Measurements from ENCODE around the gene ZNF586.
"Not testable (repeated sequence)": the region's sequence is repeated elsewhere in the genome, so short reads cannot be mapped to it uniquely, and the experiment has no call there.

ZNF586 gene

DNA sequence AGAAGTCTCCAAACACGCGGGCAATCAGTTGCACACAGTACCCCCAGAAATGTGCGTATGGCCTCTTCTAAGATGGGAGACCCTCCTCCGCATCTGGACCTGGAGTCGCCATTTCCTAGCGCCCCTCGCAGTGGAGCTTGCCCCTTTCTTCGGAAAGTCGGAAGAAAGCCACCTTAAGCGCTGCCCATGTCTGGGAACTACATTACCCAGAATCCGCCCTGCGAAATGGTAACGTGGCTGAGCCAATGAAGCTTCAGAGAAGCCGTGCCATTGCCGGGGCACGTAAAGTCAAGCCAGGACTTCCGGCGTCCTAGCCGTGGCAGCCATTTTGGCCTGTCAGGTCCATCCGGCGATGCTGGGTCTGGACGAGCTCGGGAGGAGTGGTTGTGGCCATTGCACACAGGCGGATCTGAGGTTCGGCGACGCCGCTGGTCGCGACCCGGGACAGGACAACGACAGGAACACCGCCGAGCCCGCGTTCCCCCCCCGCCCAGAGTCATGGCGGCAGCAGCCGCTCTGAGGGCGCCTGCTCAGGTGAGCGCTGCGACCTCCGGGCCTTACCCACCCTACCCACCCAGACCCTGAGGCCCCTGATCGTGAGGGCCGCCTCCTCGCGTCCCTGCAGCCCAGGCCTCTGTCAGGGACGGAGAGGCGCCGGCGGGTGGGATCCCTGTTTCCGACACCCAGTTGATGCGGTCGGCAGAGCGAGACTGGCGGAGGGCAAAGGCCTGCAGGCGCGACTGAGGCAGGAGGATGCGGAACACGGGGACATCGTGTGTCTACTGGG is at the start of gene ZNF586:
TSS of gene ZNF586 (plus strand) at position 332 of the 787 bp plus-strand sequence. CDS start at position 499, 167 bp downstream.
- H3K27me3 ChIP-seq (ENCODE audit: control insufficient read depth in 1 of 2, insufficient read depth in 2 of 2, low read length in 2 of 2) = no peaks in the 10 kb centered on the region
- H3K9ac ChIP-seq (ENCODE audit: low read length in 2 of 2) = peak within 1 kb of the TSS; percentile 53 to 74
- no peak within 1 kb of the TSS for H3K27ac ChIP-seq (ENCODE audit: low read length)
- peaks cover 0 to 2% of the 10 kb centered on the region in 2 donors for H3K9me3 ChIP-seq (ENCODE audit: control insufficient read depth in 2 of 2, low read length in 2 of 2)
- peaks cover 6 to 11% of the 10 kb centered on the region in 2 donors for H3K36me3 ChIP-seq (ENCODE audit: control insufficient read depth in 2 of 2, insufficient read depth in 2 of 2, low read length in 2 of 2)
- H3K4me1 ChIP-seq (ENCODE audit: control insufficient read depth, insufficient read depth, low read length) = peaks cover 9% of the 10 kb centered on the region
- H3K4me3 ChIP-seq (ENCODE audit: low read length in 2 of 2) = peak within 1 kb of the TSS; percentile 64 to 88

GRCh38 chr19:57719901-57720519 is 49.5 kb upstream of the ZNF586 start:
- no peak overlapping the region for H3K9ac ChIP-seq (ENCODE audit: low read length in 2 of 2)
- no peaks in the 10 kb centered on the region for H3K27me3 ChIP-seq (ENCODE audit: control insufficient read depth in 1 of 2, insufficient read depth in 2 of 2, low read length in 2 of 2)
- H3K4me1 ChIP-seq (ENCODE audit: control insufficient read depth, insufficient read depth, low read length) = no peaks in the 10 kb centered on the region
- H3K36me3 ChIP-seq (ENCODE audit: control insufficient read depth in 2 of 2, insufficient read depth in 2 of 2, low read length in 2 of 2) = peaks cover 37 to 41% of the 10 kb centered on the region in 2 donors
- no peak overlapping the region for H3K27ac ChIP-seq (ENCODE audit: low read length)
- H3K9me3 ChIP-seq (ENCODE audit: control insufficient read depth in 2 of 2, low read length in 2 of 2) = peaks cover 16 to 51% of the 10 kb centered on the region in 2 donors
- H3K4me3 ChIP-seq (ENCODE audit: low read length in 2 of 2) = no peak overlapping the region

GRCh38 chr19:57720878-57721277 is 48.6 kb upstream of the ZNF586 start:
- H3K4me1 ChIP-seq (ENCODE audit: control insufficient read depth, insufficient read depth, low read length) = no peaks in the 10 kb centered on the region
- no peak overlapping the region for H3K27ac ChIP-seq (ENCODE audit: low read length)
- no peak overlapping the region for H3K4me3 ChIP-seq (ENCODE audit: low read length in 2 of 2)
- H3K36me3 ChIP-seq (ENCODE audit: control insufficient read depth in 2 of 2, insufficient read depth in 2 of 2, low read length in 2 of 2) = peaks cover 37 to 41% of the 10 kb centered on the region in 2 donors
- H3K9me3 ChIP-seq (ENCODE audit: control insufficient read depth in 2 of 2, low read length in 2 of 2) = peaks cover 16 to 51% of the 10 kb centered on the region in 2 donors
- no peaks in the 10 kb centered on the region for H3K27me3 ChIP-seq (ENCODE audit: control insufficient read depth in 1 of 2, insufficient read depth in 2 of 2, low read length in 2 of 2)
- H3K9ac ChIP-seq (ENCODE audit: low read length in 2 of 2) = no peak overlapping the region

GRCh38 chr19:57738320-57738719 is 31.2 kb upstream of the ZNF586 start:
- not testable (repeated sequence) for H3K9ac ChIP-seq (ENCODE audit: low read length in 2 of 2); H3K4me1 ChIP-seq (ENCODE audit: control insufficient read depth, insufficient read depth, low read length); H3K36me3 ChIP-seq (ENCODE audit: control insufficient read depth in 2 of 2, insufficient read depth in 2 of 2, low read length in 2 of 2); H3K27me3 ChIP-seq (ENCODE audit: control insufficient read depth in 1 of 2, insufficient read depth in 2 of 2, low read length in 2 of 2); H3K27ac ChIP-seq (ENCODE audit: low read length); H3K9me3 ChIP-seq (ENCODE audit: control insufficient read depth in 2 of 2, low read length in 2 of 2)
- H3K4me3 ChIP-seq (ENCODE audit: low read length in 2 of 2) = peak overlapping the region in 1 of 2 donors; percentile 8

DNA sequence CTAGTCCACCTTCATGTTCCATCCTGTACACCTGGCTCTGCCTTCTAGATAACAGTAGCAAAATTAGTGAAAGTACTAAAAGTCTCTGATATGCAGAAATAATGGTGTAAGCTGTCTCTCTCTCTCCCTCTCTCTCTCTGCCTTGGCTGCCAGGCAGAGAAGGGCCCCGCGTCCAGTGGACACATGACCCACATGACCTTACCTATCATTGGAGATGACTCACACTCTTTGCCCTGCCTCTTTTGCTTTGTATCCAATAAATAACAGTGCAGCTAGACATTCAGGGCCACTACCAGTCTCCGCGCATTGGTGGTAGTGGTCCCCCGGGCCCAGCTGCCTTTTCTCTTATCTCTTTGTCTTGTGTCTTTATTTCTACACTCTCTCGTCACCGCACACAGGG is 30.7 kb upstream of the ZNF586 start:
- H3K9ac ChIP-seq (ENCODE audit: low read length in 2 of 2); H3K4me1 ChIP-seq (ENCODE audit: control insufficient read depth, insufficient read depth, low read length); H3K9me3 ChIP-seq (ENCODE audit: control insufficient read depth in 2 of 2, low read length in 2 of 2); H3K36me3 ChIP-seq (ENCODE audit: control insufficient read depth in 2 of 2, insufficient read depth in 2 of 2, low read length in 2 of 2); H3K27me3 ChIP-seq (ENCODE audit: control insufficient read depth in 1 of 2, insufficient read depth in 2 of 2, low read length in 2 of 2); H3K27ac ChIP-seq (ENCODE audit: low read length): not testable (repeated sequence)
- H3K4me3 ChIP-seq (ENCODE audit: low read length in 2 of 2) = peak overlapping the region in 1 of 2 donors; percentile 8

DNA sequence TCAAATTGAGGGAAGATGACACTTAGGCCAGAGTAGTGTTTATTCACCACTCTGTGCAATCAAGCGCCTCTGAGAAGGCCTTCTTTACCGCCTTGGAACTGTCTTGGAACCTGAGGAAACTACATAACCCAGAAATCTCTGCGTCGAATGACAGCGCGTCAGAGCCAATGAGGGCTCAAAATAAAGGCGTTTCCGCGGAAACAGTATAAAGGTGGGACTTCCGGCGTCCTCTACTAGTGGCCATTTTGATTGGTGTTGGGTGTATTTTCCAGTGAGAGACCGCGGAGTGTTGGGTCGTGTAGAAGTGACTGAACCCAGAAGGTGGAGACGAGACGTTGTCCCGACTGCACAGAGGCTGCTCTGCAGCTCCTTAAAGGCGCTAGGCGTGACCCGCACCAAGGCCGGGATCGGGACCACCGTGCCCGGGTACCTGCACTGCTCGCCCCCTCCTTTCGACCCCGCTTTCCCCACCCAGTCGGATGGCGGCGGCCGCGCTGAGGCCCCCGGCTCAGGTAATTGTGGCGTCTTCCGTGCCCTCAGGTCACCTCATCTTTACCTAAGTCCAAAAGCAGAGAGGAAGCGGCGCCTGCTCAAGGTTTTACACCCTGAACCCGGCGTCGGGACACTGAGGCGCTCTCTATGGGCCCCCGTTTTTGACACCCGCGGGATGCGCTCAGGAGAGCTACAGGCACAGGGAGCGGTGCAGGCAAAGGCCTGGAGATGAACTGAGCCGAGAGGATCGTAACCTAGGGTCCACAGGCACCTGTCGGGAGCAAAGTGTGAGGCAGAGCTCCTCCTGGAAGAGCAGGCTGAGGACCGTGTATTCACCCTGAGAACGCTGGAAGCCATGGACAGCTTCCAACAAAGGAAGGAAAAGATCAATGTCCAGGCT is 22.6 kb upstream of the ZNF586 start, which contains the start of gene ZNF776:
TSS of gene ZNF776 (plus strand) at position 236 of the 892 bp plus-strand sequence. CDS start at position 480, 244 bp downstream.
- Histone ChIP-seq H3K36me3 (ENCODE audit: control insufficient read depth in 2 of 2, insufficient read depth in 2 of 2, low read length in 2 of 2) (peaks cover 23 to 24% of the 10 kb centered on the region in 2 donors), H3K4me1 (ENCODE audit: control insufficient read depth, insufficient read depth, low read length) (peaks cover 15% of the 10 kb centered on the region), H3K9ac (ENCODE audit: low read length in 2 of 2) (peak within 1 kb of the TSS; percentile 78 to 93), H3K27me3 (ENCODE audit: control insufficient read depth in 1 of 2, insufficient read depth in 2 of 2, low read length in 2 of 2) (no peaks in the 10 kb centered on the region), H3K4me3 (ENCODE audit: low read length in 2 of 2) (peak within 1 kb of the TSS; percentile 86 to 99), H3K9me3 (ENCODE audit: control insufficient read depth in 2 of 2, low read length in 2 of 2) (peaks cover 5 to 15% of the 10 kb centered on the region in 2 donors), H3K27ac (ENCODE audit: low read length) (peak within 1 kb of the TSS; percentile 74)

GRCh38 chr19:57747472-57747807 is 22.0 kb upstream of the ZNF586 start:
- Histone ChIP-seq H3K4me3 (ENCODE audit: low read length in 2 of 2) (peak overlapping the region; percentile 86 to 99), H3K27ac (ENCODE audit: low read length) (peak overlapping the region; percentile 74), H3K9me3 (ENCODE audit: control insufficient read depth in 2 of 2, low read length in 2 of 2) (peaks cover 7 to 15% of the 10 kb centered on the region in 2 donors), H3K36me3 (ENCODE audit: control insufficient read depth in 2 of 2, insufficient read depth in 2 of 2, low read length in 2 of 2) (peaks cover 28 to 30% of the 10 kb centered on the region in 2 donors), H3K4me1 (ENCODE audit: control insufficient read depth, insufficient read depth, low read length) (peaks cover 15% of the 10 kb centered on the region), H3K27me3 (ENCODE audit: control insufficient read depth in 1 of 2, insufficient read depth in 2 of 2, low read length in 2 of 2) (no peaks in the 10 kb centered on the region), H3K9ac (ENCODE audit: low read length in 2 of 2) (peak overlapping the region; percentile 78 to 93)

GRCh38 chr19:57748029-57748428 is 21.4 kb upstream of the ZNF586 start:
- no peaks in the 10 kb centered on the region for H3K27me3 ChIP-seq (ENCODE audit: control insufficient read depth in 1 of 2, insufficient read depth in 2 of 2, low read length in 2 of 2)
- H3K4me1 ChIP-seq (ENCODE audit: control insufficient read depth, insufficient read depth, low read length) = peaks cover 15% of the 10 kb centered on the region
- H3K4me3 ChIP-seq (ENCODE audit: low read length in 2 of 2) = peak overlapping the region; percentile 86 to 99
- peaks cover 11 to 18% of the 10 kb centered on the region in 2 donors for H3K9me3 ChIP-seq (ENCODE audit: control insufficient read depth in 2 of 2, low read length in 2 of 2)
- H3K36me3 ChIP-seq (ENCODE audit: control insufficient read depth in 2 of 2, insufficient read depth in 2 of 2, low read length in 2 of 2) = peaks cover 34 to 36% of the 10 kb centered on the region in 2 donors
- no peak overlapping the region for H3K27ac ChIP-seq (ENCODE audit: low read length)
- no peak overlapping the region for H3K9ac ChIP-seq (ENCODE audit: low read length in 2 of 2)

DNA sequence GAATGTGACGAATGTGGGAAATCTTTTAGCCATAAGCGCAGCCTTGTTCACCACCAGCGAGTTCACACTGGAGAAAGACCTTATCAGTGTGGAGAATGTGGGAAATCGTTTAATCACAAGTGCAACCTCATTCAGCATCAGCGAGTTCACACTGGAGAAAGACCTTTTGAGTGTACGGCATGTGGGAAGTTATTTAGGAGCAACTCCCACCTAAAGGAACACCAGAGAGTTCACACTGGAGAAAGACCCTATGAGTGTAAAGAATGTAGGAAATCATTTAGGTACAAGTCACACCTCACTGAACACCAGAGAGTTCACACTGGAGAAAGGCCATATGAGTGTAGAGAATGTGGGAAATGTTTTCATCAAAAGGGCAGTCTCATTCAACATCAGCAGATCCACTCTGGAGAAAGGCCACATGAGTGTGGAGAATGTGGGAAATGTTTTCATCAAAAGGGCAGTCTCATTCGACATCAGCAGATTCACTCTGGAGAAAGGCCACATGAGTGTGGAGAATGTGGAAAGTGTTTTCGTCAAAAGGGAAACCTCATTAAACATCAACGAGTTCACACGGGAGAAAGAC is 15.3 kb upstream of the ZNF586 start:
- no peak overlapping the region for H3K27ac ChIP-seq (ENCODE audit: low read length)
- H3K4me1 ChIP-seq (ENCODE audit: control insufficient read depth, insufficient read depth, low read length) = no peaks in the 10 kb centered on the region
- peak overlapping the region in 1 of 2 donors; percentile 6 for H3K4me3 ChIP-seq (ENCODE audit: low read length in 2 of 2)
- no peak overlapping the region for H3K9ac ChIP-seq (ENCODE audit: low read length in 2 of 2)
- peaks cover 72 to 82% of the 10 kb centered on the region in 2 donors for H3K36me3 ChIP-seq (ENCODE audit: control insufficient read depth in 2 of 2, insufficient read depth in 2 of 2, low read length in 2 of 2)
- H3K27me3 ChIP-seq (ENCODE audit: control insufficient read depth in 1 of 2, insufficient read depth in 2 of 2, low read length in 2 of 2) = no peaks in the 10 kb centered on the region
- peaks cover 20 to 41% of the 10 kb centered on the region in 2 donors for H3K9me3 ChIP-seq (ENCODE audit: control insufficient read depth in 2 of 2, low read length in 2 of 2)

GRCh38 chr19:57755031-57755430 is 14.4 kb upstream of the ZNF586 start:
- Histone ChIP-seq H3K27me3 (ENCODE audit: control insufficient read depth in 1 of 2, insufficient read depth in 2 of 2, low read length in 2 of 2) (no peaks in the 10 kb centered on the region), H3K9me3 (ENCODE audit: control insufficient read depth in 2 of 2, low read length in 2 of 2) (peaks cover 20 to 41% of the 10 kb centered on the region in 2 donors), H3K9ac (ENCODE audit: low read length in 2 of 2) (no peak overlapping the region), H3K36me3 (ENCODE audit: control insufficient read depth in 2 of 2, insufficient read depth in 2 of 2, low read length in 2 of 2) (peaks cover 75 to 82% of the 10 kb centered on the region in 2 donors), H3K27ac (ENCODE audit: low read length) (no peak overlapping the region), H3K4me1 (ENCODE audit: control insufficient read depth, insufficient read depth, low read length) (no peaks in the 10 kb centered on the region), H3K4me3 (ENCODE audit: low read length in 2 of 2) (no peak overlapping the region)

All from stomach smooth muscle (tissue), 2 donors.